Activated CD8-positive, alpha-beta memory T cell treated with anti-CD3 and anti-CD28 coated beads, Interleukin-2, amount 10 ng/mL, durations not matched to agents 7 days and 5 days (primary cell): ENCODE data around the gene BCL2L13. TPM values are rescaled to one million over a fixed set of nuclear protein-coding genes. Genes with fewer than 3 reads are reported as not detected.
"Not testable (repeated sequence)": the region's sequence is repeated elsewhere in the genome, so short reads cannot be mapped to it uniquely, and the experiment has no call there.

Experiments
- ATAC-seq: fragments of 150-1000 bp; cut with Tn5 transposase; one replicate; pipeline ENCODE4 v1.10.0; 2021; ENCODE audit warnings: moderate library complexity
- CTCF ChIA-PET: fragments of 350-600 bp; sonication (Branson Sonifier 250); formaldehyde crosslinking; loops from one replicate; lab custom pipeline; 2021; ENCODE audit warnings: antibody characterized with exemption; lab: Charles Lee
- DNase-seq: peaks from one replicate; pipeline ENCODE4 v3.0.0-alpha.2; 2020
- H3K27ac Mint-ChIP-seq: one replicate; pipeline ENCODE4 v1.8.0; 2021; ENCODE audit warnings: mild to moderate bottlenecking, mixed read lengths
- H3K27me3 Mint-ChIP-seq: one replicate; pipeline ENCODE4 v1.8.0; 2021; ENCODE audit warnings: mixed read lengths
- H3K36me3 Mint-ChIP-seq: one replicate; pipeline ENCODE4 v1.8.0; 2021; ENCODE audit warnings: mild to moderate bottlenecking, mixed read lengths
- H3K4me1 Mint-ChIP-seq: one replicate; pipeline ENCODE4 v1.8.0; 2021; ENCODE audit warnings: mixed read lengths
- H3K4me3 Mint-ChIP-seq: one replicate; pipeline ENCODE4 v1.8.0; 2021; ENCODE audit warnings: mild to moderate bottlenecking, moderate library complexity, mixed read lengths
- H3K9me3 Mint-ChIP-seq: one replicate; pipeline ENCODE4 v1.8.0; 2022; ENCODE audit warnings: low read depth, mixed read lengths
- total RNA-seq, 2 experiments: library from RNA; stranded (reverse); gene quantifications; one replicate each; pipeline ENCODE4 v1.2.3, GENCODE V29; 2021

Gene BCL2L13
- total RNA-seq, 2 experiments from 2014 or later: 27.6 to 32.7 TPM

DNA sequence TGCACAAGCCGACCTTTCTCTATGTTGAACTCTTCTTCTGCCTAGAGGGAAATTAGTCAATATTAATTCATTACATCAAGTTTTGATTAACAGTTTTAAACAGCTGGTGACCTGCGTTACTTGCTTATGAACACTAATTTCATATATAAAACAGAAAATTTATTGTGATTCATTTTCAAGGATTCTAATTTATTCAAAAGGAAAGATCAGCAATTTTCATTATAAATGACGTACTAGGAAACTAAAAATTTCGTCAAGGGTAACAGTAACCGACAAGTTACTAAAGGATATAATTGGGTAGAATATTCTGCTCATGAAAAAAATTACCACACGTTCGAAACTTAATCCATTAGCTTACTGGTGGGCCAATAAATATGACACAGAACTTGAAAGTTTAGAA, 25.3 kb upstream of the BCL2L13 start:
- ATAC-seq (no peak), DNase-seq (no peak)
- H3K9me3 Mint-ChIP-seq: no peaks in the 10 kb centered on the region
- no peak overlapping the region for H3K4me3 Mint-ChIP-seq
- H3K27ac Mint-ChIP-seq: no peak overlapping the region
- CTCF ChIA-PET: interaction anchor here (1.2 kb wide), 1 partner anchor 441 kb away, joined by 3 read pairs; no protein-coding TSS in a partner anchor
- H3K36me3 Mint-ChIP-seq: peaks cover 26% of the 10 kb centered on the region
- no peaks in the 10 kb centered on the region for H3K27me3 Mint-ChIP-seq
- H3K4me1 Mint-ChIP-seq: peaks cover 3% of the 10 kb centered on the region

DNA sequence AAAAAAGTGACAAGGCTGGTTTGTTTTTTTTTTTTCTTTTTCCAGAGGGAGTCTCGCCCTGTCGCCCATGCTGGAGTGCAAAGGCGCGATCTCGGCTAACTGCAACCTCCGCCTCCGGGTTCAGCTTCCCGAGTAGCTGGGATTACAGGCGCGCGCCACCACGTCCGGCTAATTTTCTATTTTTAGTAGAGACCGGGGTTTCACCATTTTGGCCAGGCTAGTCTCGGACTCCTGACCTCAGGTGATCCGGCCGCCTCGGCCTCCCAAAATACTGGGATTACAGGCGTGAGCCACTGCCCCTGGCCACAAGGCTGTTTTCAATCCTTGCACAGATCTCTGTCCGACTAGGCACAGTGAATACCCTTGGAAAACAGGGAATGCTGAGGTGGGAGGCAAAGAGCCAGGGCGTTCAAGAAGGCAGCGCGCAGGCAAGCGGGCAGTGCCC, 10.6 kb upstream of the BCL2L13 start:
- ATAC-seq (no peak), DNase-seq (no peak)
- CTCF ChIA-PET: no interaction called here
- H3K36me3 Mint-ChIP-seq: peaks cover 11% of the 10 kb centered on the region
- peak overlapping the region; percentile 83 for H3K27ac Mint-ChIP-seq
- no peaks in the 10 kb centered on the region for H3K27me3 Mint-ChIP-seq
- no peaks in the 10 kb centered on the region for H3K9me3 Mint-ChIP-seq
- peaks cover 29% of the 10 kb centered on the region for H3K4me1 Mint-ChIP-seq
- H3K4me3 Mint-ChIP-seq: peak overlapping the region; percentile 84

DNA sequence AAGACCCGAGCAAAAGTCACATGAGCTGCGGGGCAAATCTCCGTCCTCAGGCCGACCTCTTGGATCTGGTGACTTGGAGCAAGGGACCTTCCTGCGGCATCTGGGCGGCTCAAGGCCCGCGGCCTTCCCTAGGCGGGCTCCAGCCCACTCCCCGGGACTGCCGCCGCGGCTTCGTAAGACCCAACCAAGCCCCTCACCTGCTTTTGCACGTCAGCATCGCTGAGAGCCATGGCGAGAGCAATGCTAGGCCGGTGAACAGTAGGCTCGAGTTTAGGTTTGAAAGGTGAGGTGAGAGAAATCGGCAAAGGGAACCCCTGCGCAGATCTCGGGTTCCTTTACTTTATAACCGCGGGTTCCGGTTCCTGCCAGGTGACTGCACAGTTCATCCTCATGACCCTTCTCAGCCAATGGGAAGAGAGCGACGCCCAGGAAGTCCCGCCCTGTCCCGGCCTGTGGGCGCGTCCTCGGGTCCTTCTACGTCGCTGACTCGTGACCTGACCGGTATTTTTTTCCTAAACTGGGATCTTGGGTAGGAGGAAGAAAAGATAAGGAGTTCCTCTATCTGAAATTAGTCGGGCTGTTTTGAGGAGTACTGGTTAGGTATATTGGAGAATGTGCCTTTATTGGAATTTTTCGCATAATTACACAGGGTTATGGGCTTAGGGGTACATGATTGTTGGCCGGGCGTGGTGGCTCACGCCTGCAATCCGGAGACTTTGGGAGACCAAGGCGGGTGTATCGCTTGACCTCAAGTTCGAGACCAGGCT, 10.0 kb upstream of the BCL2L13 start, which contains the start of gene ATP6V1E1:
TSS of gene ATP6V1E1 (minus strand) at position 344 of the 767 bp plus-strand sequence. CDS start at position 230, 114 bp downstream.
- ATAC-seq: peak; percentile 100
- Mint-ChIP-seq H3K27ac (peak within 1 kb of the TSS; percentile 83), H3K36me3 (peaks cover 8% of the 10 kb centered on the region), H3K27me3 (no peaks in the 10 kb centered on the region), H3K4me3 (peak within 1 kb of the TSS; percentile 84), H3K9me3 (no peaks in the 10 kb centered on the region), H3K4me1 (peaks cover 27% of the 10 kb centered on the region)
- peak; percentile 97 for DNase-seq
- CTCF ChIA-PET: no interaction called here

DNA sequence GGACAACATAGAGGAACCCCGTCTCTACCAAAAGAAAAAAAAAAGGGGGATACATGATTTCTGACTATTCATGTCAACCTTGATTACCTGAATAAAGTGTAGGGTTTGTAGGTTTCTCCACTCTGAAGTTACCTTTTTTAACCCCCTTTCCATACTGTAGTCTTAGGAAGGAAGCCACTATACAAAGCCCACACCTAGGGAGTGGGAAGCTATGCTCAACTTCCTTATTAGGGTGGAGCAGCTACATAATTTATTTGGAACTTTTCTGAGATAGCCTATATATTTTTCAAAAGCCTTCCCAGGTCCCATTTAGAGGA, 9.4 kb upstream of the BCL2L13 start:
- peaks cover 4% of the 10 kb centered on the region for H3K36me3 Mint-ChIP-seq
- peak overlapping the region; percentile 83 for H3K27ac Mint-ChIP-seq
- no peak for DNase-seq
- H3K4me1 Mint-ChIP-seq: peaks cover 25% of the 10 kb centered on the region
- H3K4me3 Mint-ChIP-seq: peak overlapping the region; percentile 84
- H3K27me3 Mint-ChIP-seq: no peaks in the 10 kb centered on the region
- ATAC-seq: no peak
- H3K9me3 Mint-ChIP-seq: no peaks in the 10 kb centered on the region
- CTCF ChIA-PET: interaction anchor here (0.9 kb wide), 1 partner anchor 447 kb away, joined by 3 read pairs; no protein-coding TSS in a partner anchor

DNA sequence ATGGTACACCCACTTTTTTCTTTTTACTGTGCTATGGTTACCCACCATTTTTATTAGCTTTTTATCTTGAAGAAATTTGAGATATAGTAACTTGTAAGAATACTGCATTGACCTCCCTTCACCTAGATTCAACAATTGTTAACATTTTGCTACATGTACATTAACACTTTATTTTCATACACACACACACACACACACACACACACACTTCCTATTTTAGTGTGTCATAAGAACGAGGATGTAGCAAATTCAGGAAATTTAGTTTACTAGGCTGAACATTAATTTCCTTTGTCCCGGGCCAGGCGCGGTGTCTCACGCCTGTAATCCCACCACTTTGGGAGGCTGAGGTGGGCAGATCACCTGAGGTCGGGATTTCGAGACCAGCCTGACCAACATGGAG, 8.9 kb upstream of the BCL2L13 start:
- Mint-ChIP-seq H3K27ac (no peak overlapping the region), H3K9me3 (no peaks in the 10 kb centered on the region), H3K36me3 (peaks cover 4% of the 10 kb centered on the region), H3K4me1 (peaks cover 24% of the 10 kb centered on the region), H3K4me3 (peak overlapping the region; percentile 84), H3K27me3 (no peaks in the 10 kb centered on the region)
- ATAC-seq (no peak), DNase-seq (no peak)
- CTCF ChIA-PET: interaction anchor here (0.9 kb wide), 1 partner anchor 446 kb away, joined by 3 read pairs; no protein-coding TSS in a partner anchor

DNA sequence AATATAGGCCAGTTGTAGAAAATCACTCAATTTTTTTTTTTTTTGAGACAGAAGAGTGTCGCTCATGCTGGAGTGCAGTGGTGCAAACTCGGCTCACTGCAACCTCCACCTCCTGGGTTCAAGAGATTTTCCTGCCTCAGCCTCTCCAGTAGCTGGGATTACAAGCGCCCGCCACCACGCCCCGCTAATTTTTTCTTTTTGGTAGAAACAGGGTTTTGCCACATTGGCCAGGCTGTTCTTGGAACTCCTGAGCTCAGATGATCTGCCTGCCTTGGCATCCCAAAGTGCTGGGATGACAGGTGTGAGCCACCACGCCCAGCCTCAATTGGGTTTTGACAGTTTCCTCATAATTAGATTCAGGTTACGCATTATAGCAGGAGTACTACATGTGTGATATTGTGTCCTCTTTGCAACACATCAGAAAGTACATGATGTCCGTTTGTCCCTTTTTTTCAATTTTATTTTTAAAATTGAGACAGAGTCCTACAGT, 7.4 kb upstream of the BCL2L13 start:
- Mint-ChIP-seq H3K4me1 (peaks cover 12% of the 10 kb centered on the region), H3K4me3 (no peak overlapping the region), H3K27me3 (no peaks in the 10 kb centered on the region), H3K27ac (no peak overlapping the region), H3K36me3 (peaks cover 4% of the 10 kb centered on the region), H3K9me3 (no peaks in the 10 kb centered on the region)
- CTCF ChIA-PET: no interaction called here
- ATAC-seq (no peak), DNase-seq (no peak)

DNA sequence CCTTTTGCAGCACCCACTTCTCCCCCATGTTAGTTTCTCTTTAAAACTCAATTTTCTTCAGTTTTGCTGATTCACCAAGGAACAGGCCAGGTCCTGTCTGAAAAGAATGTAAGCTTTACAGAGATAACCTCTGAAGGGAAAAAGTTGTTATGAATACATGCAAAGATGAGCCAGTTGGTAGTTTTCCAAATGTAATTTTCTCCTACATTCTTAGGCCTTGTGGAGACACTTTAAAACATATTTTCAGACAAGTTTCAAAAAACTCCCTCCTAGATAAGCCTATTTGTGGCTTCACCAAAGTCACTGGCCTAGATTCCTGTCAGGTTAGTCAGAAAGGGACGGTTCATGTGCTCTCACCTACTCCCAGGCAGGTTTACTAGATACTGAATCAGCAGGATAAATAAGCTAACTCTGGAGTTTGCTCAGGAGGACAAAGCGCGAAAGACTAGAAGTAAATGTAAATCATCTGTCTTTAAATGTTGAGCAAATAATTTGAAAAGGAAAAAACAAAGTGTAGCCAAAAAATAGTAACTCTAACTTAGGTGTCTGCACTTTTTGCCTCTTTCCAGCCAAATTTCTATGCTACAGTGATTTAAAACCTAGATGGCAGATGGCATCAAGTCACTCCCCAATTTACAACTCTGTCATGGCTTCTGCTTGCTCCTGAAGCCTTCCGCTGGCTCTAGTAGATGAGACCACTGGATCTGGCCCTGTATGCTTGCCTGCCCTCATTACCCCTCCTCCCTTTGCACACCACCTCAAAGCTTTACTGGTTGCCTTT, 5.2 kb upstream of the BCL2L13 start:
- no peak for ATAC-seq
- Mint-ChIP-seq H3K36me3 (no peaks in the 10 kb centered on the region), H3K4me1 (peaks cover 17% of the 10 kb centered on the region), H3K9me3 (no peaks in the 10 kb centered on the region), H3K27ac (no peak overlapping the region), H3K4me3 (no peak overlapping the region), H3K27me3 (no peaks in the 10 kb centered on the region)
- CTCF ChIA-PET: interaction anchor here (0.7 kb wide), 1 partner anchor 132 kb away, joined by 3 read pairs; no protein-coding TSS in a partner anchor
- no peak for DNase-seq

DNA sequence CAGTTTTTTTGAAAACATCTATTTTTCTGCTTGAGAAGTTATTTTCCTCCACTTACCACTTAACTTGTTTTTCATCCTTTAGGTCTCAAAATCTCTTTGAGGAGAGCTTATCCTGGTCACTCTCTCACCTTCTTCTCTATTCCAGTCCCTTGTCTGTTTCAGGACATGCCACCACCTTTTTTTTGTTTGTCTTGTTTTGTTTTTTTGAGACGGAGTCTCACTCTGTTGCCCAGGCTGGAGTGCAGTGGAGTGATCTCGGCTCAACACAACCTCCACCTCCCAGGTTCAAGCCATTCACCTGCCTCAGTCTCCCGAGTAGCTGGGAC, 4.6 kb upstream of the BCL2L13 start:
- H3K27ac Mint-ChIP-seq: no peak overlapping the region
- no peak overlapping the region for H3K4me3 Mint-ChIP-seq
- H3K27me3 Mint-ChIP-seq: no peaks in the 10 kb centered on the region
- H3K4me1 Mint-ChIP-seq: peaks cover 17% of the 10 kb centered on the region
- ATAC-seq: no peak
- H3K36me3 Mint-ChIP-seq: no peaks in the 10 kb centered on the region
- H3K9me3 Mint-ChIP-seq: no peaks in the 10 kb centered on the region
- CTCF ChIA-PET: interaction anchor here (0.7 kb wide), 1 partner anchor 132 kb away, joined by 3 read pairs; no protein-coding TSS in a partner anchor
- DNase-seq: no peak

DNA sequence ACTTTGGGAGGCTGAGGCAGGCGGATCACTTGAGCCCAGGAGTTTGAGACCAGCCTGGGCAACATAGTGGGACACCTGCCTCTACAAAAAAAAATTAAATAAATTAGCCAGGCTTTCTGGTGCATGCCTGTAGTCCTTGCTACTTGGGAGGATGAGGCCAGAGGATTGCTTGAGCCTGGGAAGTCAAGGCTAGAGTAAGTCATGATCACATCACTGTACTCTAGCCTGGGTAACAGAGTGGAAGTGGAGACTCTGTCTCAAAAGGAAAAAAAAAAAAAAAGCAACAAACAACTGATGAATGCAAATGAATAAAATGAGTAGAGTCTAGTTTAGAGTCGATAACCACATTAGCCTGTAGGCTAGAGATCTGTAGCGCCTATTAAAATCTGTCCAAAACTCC, 3.9 kb upstream of the BCL2L13 start:
- CTCF ChIA-PET: no interaction called here
- H3K27me3 Mint-ChIP-seq: no peaks in the 10 kb centered on the region

DNA sequence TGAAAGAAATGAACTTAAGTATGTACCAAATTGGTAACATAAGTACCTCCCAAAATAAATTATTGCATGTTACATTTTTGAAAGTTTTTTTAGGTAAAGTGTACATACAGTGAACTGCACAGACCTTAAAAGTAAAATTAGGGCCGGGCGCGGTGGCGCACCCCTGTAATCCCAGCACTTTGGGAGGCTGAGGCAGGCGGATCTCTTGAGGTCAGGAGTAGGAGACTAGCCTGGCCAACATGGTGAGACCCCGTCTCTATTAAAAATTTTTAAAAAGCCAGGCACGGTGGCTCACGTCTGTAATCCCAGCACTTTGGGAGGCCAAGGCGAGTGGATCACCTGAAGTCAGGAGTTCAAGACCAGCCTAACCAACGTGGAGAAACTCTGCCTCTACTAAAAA, 1.7 kb upstream of the BCL2L13 start:
- H3K27ac Mint-ChIP-seq, DNase-seq, H3K9me3 Mint-ChIP-seq, H3K27me3 Mint-ChIP-seq, ATAC-seq, CTCF ChIA-PET, H3K4me3 Mint-ChIP-seq, H3K36me3 Mint-ChIP-seq: not testable (repeated sequence)
- H3K4me1 Mint-ChIP-seq: peaks cover 28% of the 10 kb centered on the region

More for the DNA sequence above, 3.9 kb upstream of the BCL2L13 start:
- Mint-ChIP-seq H3K4me1 (peaks cover 15% of the 10 kb centered on the region), H3K36me3 (no peaks in the 10 kb centered on the region), H3K27ac (no peak overlapping the region), H3K4me3 (no peak overlapping the region), H3K9me3 (no peaks in the 10 kb centered on the region)
- DNase-seq (no peak), ATAC-seq (no peak)

DNA sequence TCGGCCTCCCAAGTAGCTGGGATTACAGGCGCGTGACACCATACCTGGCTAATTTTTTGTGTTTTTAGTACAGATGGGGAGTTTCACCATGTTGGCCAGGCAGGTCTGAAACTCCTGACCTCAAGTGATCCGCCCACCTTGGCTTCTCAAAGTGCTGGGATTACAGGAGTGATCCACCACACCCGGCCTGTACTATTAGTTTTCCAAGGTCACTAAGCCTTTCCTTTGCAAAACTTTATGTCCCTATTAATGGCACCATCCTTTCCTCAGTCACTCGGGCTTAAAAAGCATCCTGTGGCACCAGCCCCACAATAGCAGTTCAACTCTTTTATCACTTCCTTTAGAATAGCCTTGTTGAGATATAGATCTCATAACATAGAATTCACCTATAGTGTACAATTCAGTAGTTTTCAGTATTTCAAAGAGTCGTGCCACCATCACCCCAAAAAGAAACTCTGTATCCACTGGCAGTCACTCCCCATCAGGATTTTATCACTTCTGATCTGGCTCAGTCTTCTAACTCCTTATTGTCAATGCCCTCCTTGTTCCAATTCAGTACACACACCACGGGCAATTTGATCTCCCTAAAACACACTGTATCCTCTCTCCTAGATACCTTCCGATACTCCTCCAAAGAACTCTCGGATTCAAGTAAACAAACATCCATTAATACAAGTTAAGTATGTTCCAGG, 921 bp upstream of the BCL2L13 start:
- H3K4me1 Mint-ChIP-seq: peaks cover 24% of the 10 kb centered on the region
- H3K27ac Mint-ChIP-seq: peak overlapping the region; percentile 98
- ATAC-seq (no peak), DNase-seq (no peak)
- CTCF ChIA-PET: no interaction called here
- H3K9me3 Mint-ChIP-seq: no peaks in the 10 kb centered on the region
- peak overlapping the region; percentile 91 for H3K4me3 Mint-ChIP-seq
- H3K27me3 Mint-ChIP-seq: no peaks in the 10 kb centered on the region
- H3K36me3 Mint-ChIP-seq: peaks cover 8% of the 10 kb centered on the region

DNA sequence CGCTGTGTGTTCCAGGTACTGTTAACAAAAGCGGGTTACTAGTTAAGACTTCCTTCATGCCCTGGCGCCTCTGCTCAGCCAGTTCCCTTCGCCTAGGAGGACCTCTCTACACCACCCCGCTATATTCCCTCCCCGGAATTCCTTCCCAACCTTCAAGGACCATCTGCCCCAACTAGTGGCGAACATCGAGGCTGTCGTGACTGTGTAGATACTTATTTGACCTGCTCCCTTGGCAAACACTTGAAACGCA, 450 bp upstream of the BCL2L13 start:
- CTCF ChIA-PET: interaction anchor here (1.3 to 1.4 kb wide), 2 partner anchors 9 to 439 kb away, joined by 6 read pairs; partner anchors contain the start of gene PEX26
- no peaks in the 10 kb centered on the region for H3K9me3 Mint-ChIP-seq
- ATAC-seq (peak; percentile 21), DNase-seq (no peak)
- H3K27me3 Mint-ChIP-seq: no peaks in the 10 kb centered on the region
- peaks cover 27% of the 10 kb centered on the region for H3K4me1 Mint-ChIP-seq
- peaks cover 11% of the 10 kb centered on the region for H3K36me3 Mint-ChIP-seq
- peak overlapping the region; percentile 91 for H3K4me3 Mint-ChIP-seq
- H3K27ac Mint-ChIP-seq: peak overlapping the region; percentile 98

DNA sequence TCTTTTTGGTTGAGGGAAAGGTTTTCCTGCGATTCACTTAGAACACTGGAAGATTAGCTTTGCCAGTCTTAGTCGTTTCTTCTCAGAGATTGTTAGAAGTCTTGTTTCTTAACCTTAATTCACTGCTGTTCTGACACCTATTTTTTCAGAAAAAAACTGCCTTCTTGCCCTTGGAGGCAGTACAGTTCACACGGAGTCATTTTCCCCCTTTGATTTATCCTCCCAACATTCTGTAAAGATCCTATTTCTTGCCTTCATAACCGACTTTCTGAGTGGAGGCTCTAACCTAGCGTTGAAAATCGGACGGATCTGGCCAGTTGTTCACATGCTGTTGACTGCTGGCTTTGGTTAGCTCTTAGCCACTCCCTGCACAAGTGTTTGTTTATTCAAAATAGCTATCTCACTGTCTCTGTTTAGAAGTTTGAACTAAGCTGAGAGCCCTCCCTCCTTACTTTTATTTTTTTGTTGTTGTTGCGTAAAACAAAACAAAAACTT, 737 bp downstream of the BCL2L13 start:
- Mint-ChIP-seq H3K36me3 (peaks cover 11% of the 10 kb centered on the region), H3K9me3 (no peaks in the 10 kb centered on the region)
- CTCF ChIA-PET: interaction anchor here (0.5 to 1.5 kb wide), 5 partner anchors 8 to 467 kb away, joined by 3 to 8 read pairs (median 6); partner anchors contain the start of gene PEX26

More for the DNA sequence above, 737 bp downstream of the BCL2L13 start:
- DNase-seq: peak; percentile 51
- ATAC-seq: peak; percentile 14
- peak overlapping the region; percentile 91 for H3K4me3 Mint-ChIP-seq
- H3K27me3 Mint-ChIP-seq: no peaks in the 10 kb centered on the region
- peak overlapping the region; percentile 98 for H3K27ac Mint-ChIP-seq
- peaks cover 27% of the 10 kb centered on the region for H3K4me1 Mint-ChIP-seq
